Peyer's patch (tissue), 4 donors: Measurements from ENCODE around the gene EIF4A3.

Source experiments
- CTCF ChIP-seq, 6 experiments: fragments of 450-650 bp in 4 of 6; fragments of 200-600 bp in 2 of 6; sonication (generic) in 1 of 6; IDR thresholded peaks; one replicate each; pipeline ENCODE4 v1.5.1; 2017 to 2019; ENCODE audit warnings: antibody characterized with exemption in 6 of 6, mild to moderate bottlenecking in 3 of 6, moderate library complexity in 1 of 6
- POLR2A ChIP-seq, 2 donors: fragments of 450-650 bp; IDR thresholded peaks; one replicate each; pipeline ENCODE4 v1.5.1; 2017; ENCODE audit warnings: antibody characterized with exemption in 2 of 2, mild to moderate bottlenecking in 2 of 2, moderate library complexity in 2 of 2

DNA sequence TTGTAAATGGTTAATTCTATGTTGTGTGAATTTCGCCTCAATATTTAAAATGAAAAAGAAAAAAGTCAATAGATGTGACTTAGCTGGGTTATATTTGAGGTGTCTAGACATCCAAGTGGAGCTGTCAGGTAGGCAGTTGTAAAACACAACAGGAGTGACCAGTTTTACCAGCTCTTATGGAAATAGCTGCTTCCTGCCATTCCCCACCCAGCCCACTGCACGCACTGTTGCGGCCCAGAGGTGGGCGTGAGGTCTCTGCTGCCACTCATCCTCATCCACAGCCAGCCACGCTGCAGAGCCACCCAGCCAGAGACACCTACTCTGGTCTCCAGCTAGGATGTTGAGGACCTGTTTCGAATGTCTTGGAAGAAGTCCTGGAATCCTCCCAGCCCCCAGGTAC is 19.5 kb upstream of the EIF4A3 start:
- TF ChIP-seq POLR2A (IDR thresholded peaks at IDR 0.05) (no peak), CTCF (IDR thresholded peaks at IDR 0.05) (no peak)
